Breast epithelium (tissue), 4 donors: Measurements from ENCODE around the gene PGP. TPM values are rescaled to one million over a fixed set of nuclear protein-coding genes. Genes with fewer than 3 reads are reported as not detected.

ENCODE experiments used
- DNase-seq, 2 donors: peaks; one replicate each; pipeline ENCODE4 v3.0.0-alpha.2; 2019; ENCODE audit warnings: low spot score in 2 of 2
- H3K27ac ChIP-seq, 2 donors: fragments of 200-600 bp; sonication (generic) in 1 of 2; one replicate each; pipeline ENCODE4 v1.5.1; 2016 to 2019; ENCODE audit warnings: mild to moderate bottlenecking in 1 of 2
- H3K27me3 ChIP-seq, 2 donors: fragments of 200-600 bp; sonication (generic) in 1 of 2; one replicate each; pipeline versions ENCODE4 v1.5.1 to v1.6.0; 2017 to 2019; ENCODE audit warnings: control low read depth in 1 of 2, mild to moderate bottlenecking in 1 of 2
- H3K36me3 ChIP-seq: fragments of 200-600 bp; one replicate; pipeline ENCODE4 v1.5.1; 2019
- H3K4me1 ChIP-seq, 2 donors: fragments of 200-600 bp; sonication (generic); one replicate each; pipeline ENCODE4 v1.5.1; 2016 to 2019; ENCODE audit warnings: control low read depth in 1 of 2
- H3K4me3 ChIP-seq, 3 donors: fragments of 200-600 bp; sonication (generic); 1 replicate in 2 of 3; 2 replicates in 1 of 3; pipeline ENCODE4 v1.5.1; 2016 to 2019; ENCODE audit warnings: mild to moderate bottlenecking in 3 of 3, moderate library complexity in 2 of 3
- H3K9me3 ChIP-seq, 2 donors: fragments of 200-600 bp; sonication (generic) in 1 of 2; one replicate each; pipeline ENCODE4 v1.5.1; 2016 to 2019; ENCODE audit warnings: control low read depth in 1 of 2
- CTCF ChIP-seq, 3 donors: fragments of 450-650 bp; IDR thresholded peaks; one replicate each; pipeline ENCODE4 v1.5.1; 2016 to 2017; ENCODE audit warnings: antibody characterized with exemption in 3 of 3, mild to moderate bottlenecking in 3 of 3, moderate library complexity in 3 of 3
- POLR2A ChIP-seq: fragments of 450-650 bp; IDR thresholded peaks from one replicate; pipeline ENCODE4 v1.6.1; 2016; ENCODE audit warnings: antibody characterized with exemption, mild to moderate bottlenecking, moderate library complexity
- POLR2AphosphoS5 ChIP-seq, 3 donors: sonication (generic); formaldehyde crosslinking; IDR thresholded peaks; one replicate each; pipeline ENCODE4 v1.6.1; 2017; ENCODE audit warnings: antibody characterized with exemption in 3 of 3
- intact Hi-C: fragments of 100-400 bp; cut with DNase I; formaldehyde crosslinking; loops from one replicate; pipeline ENCODE4 v1.15.1; 2023; ENCODE audit warnings: low total_unique reads
- total RNA-seq, 3 donors: library from RNA; depleted of rRNA; stranded (reverse); fragments of >200 nt; gene quantifications; one replicate each; pipeline ENCODE4 v1.1.0, GENCODE V29; 2016

PGP gene
- total RNA-seq, 3 donors from 2014 or later, result 9.1 to 14.7 (median 12.9) TPM

- peak in 1 of 2 donors; percentile 71 for DNase-seq
- intact Hi-C loops, result no loop called here
- no peaks in the 10 kb centered on the region for H3K9me3 ChIP-seq
- H3K4me1 ChIP-seq, result peaks cover 4 to 12% of the 10 kb centered on the region in 2 donors
- peak overlapping the region in 1 of 2 donors; percentile 35 for H3K27ac ChIP-seq
- H3K4me3 ChIP-seq, result no peak overlapping the region
- no peaks in the 10 kb centered on the region for H3K27me3 ChIP-seq
- peaks cover 4% of the 10 kb centered on the region for H3K36me3 ChIP-seq
- no peak for TF ChIP-seq CTCF (IDR thresholded peaks at IDR 0.05)
- no peak for TF ChIP-seq POLR2A
- TF ChIP-seq POLR2AphosphoS5 (IDR thresholded peaks at IDR 0.05), result no peak
Observed at GRCh38 chr16:2226245-2226793, 11.7 kb upstream of the PGP start.

GRCh38 chr16:2223942-2224486 lies 9.4 kb upstream of the PGP start:
- Histone ChIP-seq H3K9me3 (no peaks in the 10 kb centered on the region), H3K27ac (peak overlapping the region; percentile 86 to 87), H3K4me3 (peak overlapping the region; percentile 80 to 96 (median 86)), H3K4me1 (peaks cover 4 to 12% of the 10 kb centered on the region in 2 donors), H3K27me3 (no peaks in the 10 kb centered on the region), H3K36me3 (no peaks in the 10 kb centered on the region)
- TF ChIP-seq POLR2A (no peak), POLR2AphosphoS5 (IDR thresholded peaks at IDR 0.05) (no peak), CTCF (IDR thresholded peaks at IDR 0.05) (no peak)
- DNase-seq, result peak in 1 of 2 donors; percentile 35
- intact Hi-C loops, result no loop called here

- peak within 1 kb of the TSS; percentile 86 to 87 for H3K27ac ChIP-seq
- TF ChIP-seq CTCF (IDR thresholded peaks at IDR 0.05) (no peak), POLR2A (peak; percentile 91), POLR2AphosphoS5 (IDR thresholded peaks at IDR 0.05) (peak; percentile 93 to 99 (median 96))
- intact Hi-C loops, result no loop called here
Observed at GRCh38 chr16:2223221-2223941, 8.7 kb upstream of the PGP start, which contains the start of gene E4F1. Gene E4F1 (plus strand): TSS chr16:2223591. CDS start chr16:2223614, 23 bp downstream.

GRCh38 chr16:2216330-2216729 lies 1.7 kb upstream of the PGP start:
- Histone ChIP-seq H3K27me3 (no peaks in the 10 kb centered on the region), H3K27ac (no peak overlapping the region), H3K9me3 (no peaks in the 10 kb centered on the region), H3K36me3 (no peaks in the 10 kb centered on the region), H3K4me1 (peaks cover 10 to 26% of the 10 kb centered on the region in 2 donors), H3K4me3 (no peak overlapping the region)
- intact Hi-C loops, result no loop called here
- TF ChIP-seq POLR2AphosphoS5 (IDR thresholded peaks at IDR 0.05), result no peak
- TF ChIP-seq CTCF (IDR thresholded peaks at IDR 0.05), result no peak
- no peak for TF ChIP-seq POLR2A
- no peak for DNase-seq

More at GRCh38 chr16:2223221-2223941, 8.7 kb upstream of the PGP start, which contains the start of gene E4F1:
- H3K27me3 ChIP-seq, result no peaks in the 10 kb centered on the region
- no peaks in the 10 kb centered on the region for H3K9me3 ChIP-seq
- DNase-seq, result peak; percentile 99 to 100
- peaks cover 4 to 12% of the 10 kb centered on the region in 2 donors for H3K4me1 ChIP-seq
- H3K36me3 ChIP-seq, result no peaks in the 10 kb centered on the region
- H3K4me3 ChIP-seq, result peak within 1 kb of the TSS; percentile 80 to 96 (median 86)
